Ascending aorta (tissue), 2 donors: Measurements from ENCODE around the gene KRT82. TPM values are rescaled to one million over a fixed set of nuclear protein-coding genes. Genes with fewer than 3 reads are reported as not detected.

Experiments used
- DNase-seq, 2 donors: peaks; one replicate each; pipeline ENCODE4 v3.0.0-alpha.2; 2019; ENCODE audit warnings: low spot score in 2 of 2
- H3K27ac ChIP-seq, 2 donors: fragments of 200-600 bp; sonication (generic); one replicate each; pipeline ENCODE4 v1.5.1; 2016 to 2017; ENCODE audit warnings: mild to moderate bottlenecking in 1 of 2
- H3K27me3 ChIP-seq: fragments of 200-600 bp; sonication (generic); one replicate; pipeline ENCODE4 v1.5.1; 2017
- H3K36me3 ChIP-seq, 2 donors: fragments of 200-600 bp; sonication (generic); one replicate each; pipeline ENCODE4 v1.5.1; 2016
- H3K4me1 ChIP-seq, 2 donors: fragments of 200-600 bp; sonication (generic); one replicate each; pipeline ENCODE4 v1.5.1; 2016 to 2017; ENCODE audit warnings: mild to moderate bottlenecking in 1 of 2
- H3K4me3 ChIP-seq, 2 donors: fragments of 200-600 bp; sonication (generic); one replicate each; pipeline ENCODE4 v1.5.1; 2016 to 2017; ENCODE audit warnings: mild to moderate bottlenecking in 1 of 2
- H3K9me3 ChIP-seq, 2 donors: fragments of 200-600 bp; sonication (generic); one replicate each; pipeline ENCODE4 v1.5.1; 2016
- CTCF ChIP-seq, 3 experiments: fragments of 200-600 bp in 2 of 3; fragments of 450-650 bp in 1 of 3; sonication (generic) in 2 of 3; IDR thresholded peaks; one replicate each; pipeline ENCODE4 v1.5.1; 2016 to 2019; ENCODE audit warnings: antibody characterized with exemption in 3 of 3, mild to moderate bottlenecking in 1 of 3, moderate library complexity in 1 of 3
- intact Hi-C: fragments of 100-400 bp; cut with DNase I; formaldehyde crosslinking; loops from one replicate; pipeline ENCODE4 v1.15.1; 2023
- total RNA-seq: library from RNA; depleted of rRNA; stranded (reverse); fragments of >200 nt; gene quantifications from one replicate; pipeline ENCODE4 v1.1.0, GENCODE V29; 2016

KRT82 gene
- total RNA-seq, 1 donor from 2014 or later = not detected

- H3K27ac ChIP-seq = no peak overlapping the region
- DNase-seq = no peak
These were observed 19.9 kb upstream of the KRT82 start for GRCh38 chr12:52426034-52426433.

GRCh38 chr12:52425466-52425865, 19.3 kb upstream of the KRT82 start:
- DNase-seq = no peak
- intact Hi-C loops = no loop called here
- no peaks in the 10 kb centered on the region for H3K27me3 ChIP-seq
- H3K36me3 ChIP-seq = no peaks in the 10 kb centered on the region
- H3K27ac ChIP-seq = no peak overlapping the region
- H3K9me3 ChIP-seq = no peaks in the 10 kb centered on the region
- no peaks in the 10 kb centered on the region for H3K4me1 ChIP-seq
- no peak for TF ChIP-seq CTCF (IDR thresholded peaks at IDR 0.05)
- H3K4me3 ChIP-seq = no peak overlapping the region

More at GRCh38 chr12:52426034-52426433, 19.9 kb upstream of the KRT82 start:
- H3K4me1 ChIP-seq = no peaks in the 10 kb centered on the region
- H3K9me3 ChIP-seq = no peaks in the 10 kb centered on the region
- no peaks in the 10 kb centered on the region for H3K36me3 ChIP-seq
- H3K4me3 ChIP-seq = no peak overlapping the region
- no peak for TF ChIP-seq CTCF (IDR thresholded peaks at IDR 0.05)
- intact Hi-C loops = no loop called here
- no peaks in the 10 kb centered on the region for H3K27me3 ChIP-seq

- no peak for DNase-seq
- Histone ChIP-seq H3K27me3 (no peaks in the 10 kb centered on the region), H3K27ac (no peak overlapping the region), H3K4me3 (no peak overlapping the region), H3K9me3 (no peaks in the 10 kb centered on the region), H3K36me3 (no peaks in the 10 kb centered on the region), H3K4me1 (no peaks in the 10 kb centered on the region)
- intact Hi-C loops = no loop called here
- no peak for TF ChIP-seq CTCF (IDR thresholded peaks at IDR 0.05)
These were observed 17.7 kb upstream of the KRT82 start for GRCh38 chr12:52423661-52424500.

- intact Hi-C loops = no loop called here
- Histone ChIP-seq H3K27ac (no peak overlapping the region), H3K4me1 (no peaks in the 10 kb centered on the region), H3K36me3 (no peaks in the 10 kb centered on the region), H3K4me3 (no peak overlapping the region), H3K9me3 (no peaks in the 10 kb centered on the region), H3K27me3 (no peaks in the 10 kb centered on the region)
- TF ChIP-seq CTCF (IDR thresholded peaks at IDR 0.05) = no peak
- no peak for DNase-seq
These were observed 16.9 kb upstream of the KRT82 start for GRCh38 chr12:52423035-52423434.

- TF ChIP-seq CTCF (IDR thresholded peaks at IDR 0.05) = no peak
- no peak for DNase-seq
- Histone ChIP-seq H3K36me3 (no peaks in the 10 kb centered on the region), H3K4me1 (no peaks in the 10 kb centered on the region), H3K4me3 (no peak overlapping the region), H3K27ac (no peak overlapping the region), H3K9me3 (no peaks in the 10 kb centered on the region), H3K27me3 (no peaks in the 10 kb centered on the region)
- intact Hi-C loops = no loop called here
These were observed 13.5 kb upstream of the KRT82 start for GRCh38 chr12:52419656-52420055.
